Measurements from ENCODE around the gene NUDT3.
A peak's percentile ranks its signal among the peaks of the same experiment; 100 is the strongest.
"Not testable (repeated sequence)": the region's sequence is repeated elsewhere in the genome, so short reads cannot be mapped to it uniquely, and the experiment has no call there.

Gene NUDT3

DNA sequence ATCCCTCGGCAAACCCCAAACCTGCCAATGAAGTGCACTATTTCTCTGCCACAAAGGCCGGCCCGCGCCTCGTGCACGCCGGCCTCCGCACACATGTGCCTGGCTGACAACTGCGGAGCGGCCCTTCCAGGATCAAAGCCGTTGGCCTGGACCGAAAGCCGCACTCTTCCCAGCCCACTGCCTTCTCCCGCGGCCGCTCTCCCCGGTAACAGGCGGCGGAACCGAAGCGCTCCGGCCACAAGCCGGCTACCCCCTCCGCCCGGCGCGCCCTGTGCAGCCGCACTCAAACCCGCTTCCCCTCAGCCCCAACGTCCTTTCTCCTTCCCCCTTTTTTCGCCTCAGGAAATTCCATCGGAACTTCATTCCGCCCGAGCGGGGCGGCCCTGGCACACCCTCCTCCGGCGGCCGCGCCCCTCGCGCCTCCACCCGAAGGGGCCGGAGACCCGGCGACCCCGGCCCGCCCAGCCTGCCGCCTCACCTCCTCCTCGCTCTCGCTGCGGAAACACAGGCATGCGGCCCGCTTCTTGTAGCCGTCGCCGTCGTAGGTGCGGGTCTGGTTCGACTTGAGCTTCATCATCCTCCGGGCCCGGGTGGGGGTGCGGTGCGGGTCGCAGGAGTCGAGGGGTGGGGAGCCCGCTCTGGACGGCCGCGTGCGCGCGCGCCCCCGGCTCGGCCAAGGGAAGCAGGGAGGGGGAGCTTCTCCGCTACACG is 528 bp downstream of the NUDT3 start:
- DNase-seq = peak; percentile 20

DNA sequence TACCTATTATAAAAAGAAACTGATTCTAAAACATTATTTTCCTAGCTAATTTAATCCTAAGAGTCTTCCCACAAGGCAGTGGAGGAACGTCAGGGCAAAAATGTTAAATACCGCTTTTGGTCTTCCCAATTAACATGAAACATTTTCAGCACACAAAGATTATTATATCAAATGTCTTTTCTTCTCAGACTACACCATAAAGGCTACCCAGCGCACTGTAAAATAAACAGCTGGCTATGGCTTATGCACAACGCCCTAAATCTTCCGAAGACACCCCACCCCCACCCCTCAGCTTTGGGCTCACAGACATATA is 1.0 kb downstream of the NUDT3 start:
- no peak for DNase-seq

GRCh38 chr6:34390531-34391472 is 1.7 kb downstream of the NUDT3 start:
- DNase-seq = no peak

DNA sequence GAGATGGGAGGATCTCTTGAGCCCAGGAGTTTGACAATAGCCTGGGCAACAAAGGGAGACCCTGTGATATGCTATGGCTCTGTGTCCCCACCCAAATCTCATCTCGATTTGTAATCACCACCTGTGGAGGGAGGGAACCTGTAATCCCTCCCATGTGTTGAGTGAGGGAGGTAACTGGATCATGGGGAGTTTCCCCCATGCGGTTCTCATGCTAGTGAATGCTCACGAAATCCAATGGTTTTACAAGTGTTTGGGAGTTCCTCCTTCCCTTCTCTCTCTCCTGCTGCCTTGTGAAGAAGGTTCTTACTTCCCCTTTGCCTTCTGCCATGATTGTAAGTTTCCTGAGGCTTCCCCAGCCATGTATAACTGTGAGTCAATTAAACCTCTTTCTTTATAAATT is 3.4 kb downstream of the NUDT3 start:
- no peak for DNase-seq

GRCh38 chr6:34388421-34388820 is 4.0 kb downstream of the NUDT3 start:
- DNase-seq = no peak

GRCh38 chr6:34386316-34387137 is 5.9 kb downstream of the NUDT3 start:
- DNase-seq = no peak

DNA sequence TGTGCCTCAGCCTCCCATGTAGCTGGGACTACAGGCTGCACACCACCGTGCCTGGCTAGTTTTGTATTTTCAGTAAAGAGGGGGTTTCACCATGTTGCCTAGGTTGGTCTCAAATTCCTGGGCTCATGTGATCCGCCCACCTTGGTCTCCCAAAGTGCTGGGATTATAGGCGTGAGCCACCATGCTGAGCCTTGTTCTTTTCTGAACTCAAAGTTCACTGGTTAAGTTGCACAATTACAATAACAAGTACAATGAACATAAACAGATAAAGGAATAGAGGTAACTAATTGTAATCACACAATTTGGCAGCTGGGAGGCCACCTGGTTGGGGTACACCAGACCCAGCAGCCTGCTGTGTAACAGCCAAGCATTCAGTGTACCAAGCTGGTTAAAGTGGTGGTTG is 6.7 kb downstream of the NUDT3 start:
- no peak for DNase-seq

GRCh38 chr6:34384321-34385153 is 7.9 kb downstream of the NUDT3 start:
- DNase-seq = no peak

GRCh38 chr6:34383656-34384320 is 8.7 kb downstream of the NUDT3 start:
- DNase-seq = no peak

GRCh38 chr6:34383161-34383631 is 9.3 kb downstream of the NUDT3 start:
- DNase-seq = no peak

- DNase-seq = no peak
Observed at GRCh38 chr6:34381081-34381480, 11.4 kb downstream of the NUDT3 start.

- DNase-seq = no peak
Observed at GRCh38 chr6:34378470-34378869, 14.0 kb downstream of the NUDT3 start.

DNA sequence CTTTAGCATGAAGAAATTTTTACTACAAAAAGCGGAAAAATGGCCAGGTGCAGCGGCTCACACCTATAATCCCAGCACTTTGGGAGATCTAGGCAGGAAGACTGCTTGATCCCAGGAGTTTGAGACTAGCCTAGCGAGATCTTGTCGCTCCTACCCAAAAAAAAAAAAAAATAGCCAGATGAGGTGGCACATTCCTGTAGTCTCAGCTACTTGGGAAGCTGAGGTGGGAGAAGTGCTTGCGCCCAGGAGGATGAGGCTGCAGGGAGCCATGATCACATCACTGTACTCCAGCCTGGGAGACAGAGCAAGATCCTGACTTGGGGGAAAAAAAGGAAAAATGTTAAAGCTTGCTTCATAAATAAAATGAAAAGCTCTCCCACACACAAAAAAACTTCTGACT is 14.5 kb downstream of the NUDT3 start:
- DNase-seq = no peak

DNA sequence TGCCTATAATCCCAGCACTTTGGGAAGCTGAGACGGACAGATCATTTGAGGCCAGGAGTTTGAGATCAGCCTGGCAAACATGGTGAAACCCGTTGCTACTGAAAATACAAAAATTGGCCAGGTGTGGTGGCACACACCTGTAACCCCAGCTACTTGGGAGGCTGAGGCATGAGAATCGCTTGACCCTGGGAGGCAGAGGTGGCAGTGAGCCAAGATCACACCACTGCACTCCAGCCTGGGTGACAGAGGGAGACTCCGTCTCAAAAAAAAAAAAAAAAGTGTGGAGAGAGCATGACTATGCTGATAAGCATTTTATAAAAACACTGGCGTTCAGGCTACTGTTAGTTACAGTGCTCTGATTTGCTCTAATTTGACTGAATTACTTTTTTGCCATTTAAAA is 14.9 kb downstream of the NUDT3 start:
- DNase-seq = not testable (repeated sequence)

DNA sequence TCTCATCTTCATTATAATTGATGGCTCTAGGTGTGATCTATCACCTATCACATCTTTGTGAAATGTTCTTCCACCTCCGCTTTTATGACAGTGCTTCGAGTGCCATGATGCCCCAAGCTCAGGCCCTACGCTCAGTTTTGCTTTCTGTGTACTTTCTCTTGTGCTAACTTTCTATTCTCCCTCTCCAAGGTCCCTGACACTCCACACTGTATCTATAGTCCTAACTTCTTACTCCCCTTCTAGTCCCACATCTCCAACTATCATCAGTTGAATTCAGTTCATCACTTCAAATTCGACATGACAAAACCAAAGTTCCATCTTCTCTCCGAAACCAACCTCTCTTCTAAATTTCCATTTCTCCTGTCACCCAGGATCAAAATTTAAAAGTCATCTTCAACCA is 16.6 kb downstream of the NUDT3 start:
- no peak for DNase-seq

DNA sequence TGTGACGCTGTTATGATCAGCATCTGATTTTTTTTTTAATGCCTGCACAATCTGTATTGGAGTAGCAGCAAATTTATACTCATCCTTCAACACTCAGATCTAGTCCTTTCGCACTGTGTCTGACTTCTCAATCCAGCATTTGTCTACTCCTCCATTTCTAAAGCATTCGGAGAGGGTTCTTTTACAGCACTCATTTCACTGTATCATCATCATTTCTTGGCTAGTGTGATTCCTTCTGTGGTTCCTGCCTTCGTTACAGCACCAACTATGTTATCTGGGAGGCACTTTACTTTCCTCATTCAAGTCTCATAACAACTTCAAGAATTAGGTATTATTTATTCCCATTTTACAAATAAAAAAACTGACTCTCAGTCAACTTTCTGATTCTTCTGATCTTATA is 18.0 kb downstream of the NUDT3 start:
- no peak for DNase-seq

DNA sequence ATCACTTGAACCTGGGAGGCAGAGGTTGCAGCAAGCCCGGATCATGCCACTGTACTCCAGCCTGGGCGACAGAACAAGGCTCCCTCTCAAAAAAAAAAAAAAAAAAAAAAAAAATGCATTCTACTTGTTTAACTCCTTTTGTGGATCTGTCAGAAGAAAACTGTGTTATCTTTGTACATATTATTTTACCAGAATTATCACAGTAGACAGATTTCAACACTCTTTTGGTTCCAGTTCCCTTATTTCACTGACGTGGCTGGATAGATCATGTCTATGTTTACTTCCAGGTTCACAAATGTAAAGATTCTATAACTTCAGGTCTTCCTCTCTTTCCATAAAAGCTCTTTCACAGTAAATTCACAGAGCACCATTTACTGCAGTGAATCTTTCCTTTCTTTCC is 18.4 kb downstream of the NUDT3 start:
- no peak for DNase-seq

GRCh38 chr6:34373511-34373910 is 19.0 kb downstream of the NUDT3 start:
- no peak for DNase-seq

DNA sequence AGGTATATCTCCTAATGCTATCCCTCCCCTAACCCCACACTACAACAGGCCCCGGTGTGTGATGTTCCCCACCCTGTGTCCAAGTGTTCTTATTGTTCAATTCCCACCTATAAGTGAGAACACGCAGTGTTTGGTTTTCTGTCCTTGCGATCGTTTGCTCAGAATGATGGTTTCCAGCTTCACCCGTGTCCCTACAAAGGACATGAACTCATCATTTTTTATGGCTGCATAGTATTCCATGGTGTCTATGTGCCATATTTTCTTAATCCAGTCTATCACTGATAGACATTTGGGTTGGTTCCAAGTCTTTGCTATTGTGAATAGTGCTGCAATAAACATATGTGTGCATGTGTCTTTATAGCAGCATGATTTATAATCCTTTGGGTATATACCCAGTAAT is 20.6 kb downstream of the NUDT3 start:
- not testable (repeated sequence) for DNase-seq

GRCh38 chr6:34370361-34370760 is 22.1 kb downstream of the NUDT3 start:
- no peak for DNase-seq

GRCh38 chr6:34369385-34369784 is 23.1 kb downstream of the NUDT3 start:
- DNase-seq = no peak

- no peak for DNase-seq
Observed at GRCh38 chr6:34366639-34366921, 25.9 kb downstream of the NUDT3 start.

All from effector CD4-positive, alpha-beta T cell (primary cell).